GOT3 (cell line): ENCODE results near the gene OR56A4.
"Not testable (repeated sequence)": the region's sequence is repeated elsewhere in the genome, so short reads cannot be mapped to it uniquely, and the experiment has no call there.

ENCODE experiments used
- DNase-seq: peaks from one replicate; lab custom pipeline; 2025; ENCODE audit warnings: mixed read lengths; lab: John Stamatoyannopoulos, UW

Gene OR56A4

DNA sequence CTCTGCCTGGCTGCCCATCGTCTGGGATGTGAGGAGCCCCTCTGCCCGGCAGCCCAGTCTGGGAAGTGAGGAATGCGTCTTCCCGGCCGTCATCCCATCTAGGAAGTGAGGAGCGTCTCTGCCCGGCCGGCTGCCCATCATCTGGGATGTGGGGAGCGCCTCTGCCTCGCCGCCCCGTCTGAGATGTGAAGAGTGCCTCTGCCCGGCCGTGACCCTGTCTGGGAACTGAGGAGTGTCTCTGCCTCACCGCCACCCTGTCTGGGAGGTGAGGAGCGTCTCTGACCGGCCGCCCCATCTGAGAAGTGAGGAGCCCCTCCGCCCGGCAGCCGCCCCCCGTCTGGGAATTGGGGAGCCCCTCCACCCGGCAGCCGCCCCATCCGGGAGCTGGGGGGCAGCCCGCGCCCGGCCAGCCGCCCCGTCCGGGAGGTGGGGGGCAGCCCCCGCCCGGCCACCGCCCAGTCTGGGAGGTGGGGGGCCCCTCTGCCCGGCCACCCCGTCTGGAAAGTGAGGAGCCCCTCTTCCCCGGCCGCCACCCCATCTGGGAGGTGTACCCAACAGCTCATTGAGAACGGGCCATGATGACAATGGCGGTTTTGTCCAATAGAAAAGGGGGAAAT lies 45.9 kb downstream of the OR56A4 start:
- not testable (repeated sequence) for DNase-seq

DNA sequence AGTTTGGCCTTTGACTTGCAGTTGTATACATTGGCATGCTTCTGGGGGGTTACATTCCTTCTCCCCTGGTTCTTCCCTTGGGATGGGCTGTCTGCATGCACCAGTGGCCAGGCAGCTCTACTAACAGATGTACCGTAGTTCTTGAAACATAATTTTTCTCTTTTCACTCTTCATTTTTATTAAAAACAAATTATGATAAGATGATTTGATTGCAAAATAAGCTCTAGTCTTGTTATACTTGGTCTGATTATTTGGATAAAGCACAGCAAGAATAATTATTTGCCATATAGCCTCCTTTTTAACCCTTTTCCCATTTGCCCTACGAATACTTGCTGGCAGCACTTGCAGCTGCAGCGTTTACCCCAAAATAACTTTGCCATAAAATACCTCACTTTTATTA lies 51.2 kb downstream of the OR56A4 start:
- DNase-seq: no peak
